ENCODE data around the gene FSHR.

DNA sequence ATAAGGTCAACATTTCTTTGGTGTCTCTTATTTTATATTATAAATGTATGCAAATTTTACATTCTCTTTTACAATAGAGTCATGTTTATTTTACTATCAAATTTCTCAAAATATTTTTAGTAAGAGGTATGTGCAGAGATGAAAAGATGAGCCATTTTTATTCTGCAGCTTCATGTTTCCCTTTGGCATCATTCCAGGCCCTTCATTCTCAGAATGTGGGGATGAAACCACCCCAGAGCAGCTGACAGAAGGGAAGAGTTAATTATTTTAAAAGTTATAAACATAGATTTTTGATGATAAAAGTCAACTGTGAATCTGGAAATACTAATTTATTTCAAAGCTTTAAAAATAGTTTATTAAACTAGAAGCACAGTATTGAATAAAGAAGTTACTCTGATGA is 12.8 kb upstream of the FSHR start:
- no peak for TF ChIP-seq POLR2AphosphoS5 (IDR thresholded peaks at IDR 0.05)
- TF ChIP-seq CTCF (IDR thresholded peaks at IDR 0.05) = no peak
- TF ChIP-seq POLR2A (IDR thresholded peaks at IDR 0.05) = no peak
